Activated CD4-positive, alpha-beta T cell treated with anti-CD3 and anti-CD28 coated beads for 48 hours (primary cell): ENCODE measurements around the gene METTL14.

Experiments
- DNase-seq: peaks from one replicate; pipeline ENCODE4 v3.0.0-alpha.2; 2020

Gene METTL14

DNA sequence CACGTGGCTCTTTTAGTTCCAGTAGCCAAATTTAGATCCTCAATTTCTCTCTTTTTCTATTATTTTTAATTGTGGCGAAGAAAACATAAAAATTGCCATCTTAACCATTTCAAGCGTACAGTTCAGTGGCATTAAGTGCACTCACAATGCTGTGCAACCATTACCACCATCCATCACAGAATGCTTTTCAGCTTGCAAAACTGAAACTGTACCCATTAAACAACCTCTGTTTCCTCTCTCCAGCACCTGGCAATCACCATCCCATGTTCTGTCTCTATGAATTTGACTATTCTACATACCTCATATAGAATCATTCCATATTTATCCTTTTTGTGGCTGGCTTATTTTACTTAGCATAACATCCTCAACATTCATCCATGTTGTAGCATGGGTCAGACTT is 74.9 kb downstream of the METTL14 start:
- DNase-seq = no peak

DNA sequence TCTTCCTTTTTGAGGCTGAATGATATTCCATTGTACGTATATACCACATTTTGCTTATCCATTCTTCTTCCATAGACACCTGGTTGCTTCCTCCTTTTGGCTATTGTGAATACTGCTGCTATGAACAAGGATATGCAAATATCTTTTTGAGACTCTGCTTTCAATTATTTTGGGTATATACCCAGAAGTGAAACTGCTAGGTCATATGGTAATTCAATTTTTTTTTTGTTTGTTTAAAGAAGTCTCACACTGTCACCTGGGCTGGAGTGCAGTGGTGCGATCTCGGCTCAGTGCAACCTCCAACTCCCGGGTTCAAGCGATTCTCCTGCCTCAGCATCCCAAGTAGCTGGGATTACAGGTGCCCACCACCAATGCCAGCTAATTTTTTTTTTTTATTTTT is 75.3 kb downstream of the METTL14 start:
- DNase-seq = no peak

DNA sequence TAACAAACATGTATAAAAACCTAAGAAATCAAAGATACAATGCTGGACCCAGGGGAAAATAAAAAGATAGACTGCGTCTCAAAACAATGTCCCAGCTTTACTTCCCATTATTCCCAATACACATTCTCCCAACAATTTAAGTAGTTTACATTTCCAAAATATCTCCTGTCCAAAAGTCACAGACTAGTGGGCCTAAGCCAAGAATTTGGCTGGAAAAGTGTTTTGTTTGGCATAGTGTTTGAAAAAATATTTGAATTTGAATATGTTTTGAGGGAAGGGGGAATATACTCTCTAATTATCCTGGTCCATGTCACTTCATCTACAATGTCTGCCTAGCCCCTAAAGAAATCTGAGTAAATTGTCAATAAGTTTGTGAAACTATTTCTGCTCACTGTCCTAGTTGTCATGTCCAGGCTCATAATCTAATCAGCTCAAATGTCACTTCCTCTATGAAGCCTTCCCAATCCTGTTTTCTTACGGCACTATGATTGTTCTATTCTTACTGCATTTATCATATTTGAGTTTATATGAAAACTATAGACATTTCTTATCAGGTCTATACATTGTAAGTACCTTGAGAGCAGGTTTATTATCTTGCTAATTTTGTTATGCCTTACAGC is 76.3 kb downstream of the METTL14 start:
- no peak for DNase-seq

DNA sequence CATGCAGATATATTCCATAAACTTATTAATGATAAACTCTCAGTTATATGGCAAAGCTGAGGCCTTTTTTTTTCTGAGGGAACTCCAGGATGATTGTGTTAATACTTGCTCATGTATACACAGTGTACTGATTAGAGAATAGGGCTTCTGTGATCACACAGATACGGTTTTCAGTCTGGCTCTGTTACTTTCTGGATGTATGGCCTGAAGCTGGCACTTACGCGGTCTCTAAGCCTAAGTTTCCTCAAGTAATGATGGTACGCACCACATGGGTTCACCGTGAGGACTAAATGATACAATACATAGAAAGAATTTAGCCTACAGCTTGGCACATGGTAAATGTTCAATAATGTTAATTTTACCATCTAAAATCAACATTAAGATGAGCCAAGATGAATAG is 77.0 kb downstream of the METTL14 start:
- DNase-seq = no peak

DNA sequence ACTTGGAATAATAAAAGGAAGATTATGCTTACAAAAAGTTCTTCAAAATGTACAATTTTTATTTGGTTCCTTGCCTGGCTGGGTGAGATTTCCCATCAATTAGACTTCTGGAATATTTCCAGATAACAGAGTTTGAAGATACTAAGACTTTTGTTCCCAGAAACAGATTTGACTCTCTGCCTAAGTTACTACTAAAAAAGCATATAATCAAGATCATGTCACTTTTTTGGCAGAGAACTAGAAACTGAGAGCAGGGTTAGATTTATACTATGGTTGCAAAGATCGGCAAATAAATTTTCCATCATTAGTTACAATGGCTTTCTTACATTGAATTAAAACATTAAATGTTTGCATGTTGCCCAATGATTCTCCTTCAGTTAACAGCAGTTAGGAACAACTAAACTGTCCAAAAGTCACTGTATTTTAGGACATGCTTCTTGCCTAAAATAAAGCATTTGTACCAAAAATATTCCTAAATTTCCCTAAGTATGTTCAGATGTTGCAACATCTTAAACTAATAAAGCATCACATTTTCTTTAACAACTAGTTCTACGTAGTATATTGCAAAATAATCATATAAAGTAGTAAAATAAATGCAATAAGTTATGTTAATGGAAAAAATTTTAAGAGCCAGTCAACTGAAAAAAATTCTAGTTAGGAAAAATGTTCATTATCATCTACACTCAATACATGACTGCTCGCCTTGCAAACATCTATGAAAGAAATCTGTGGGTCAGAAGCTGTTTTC is 77.7 kb downstream of the METTL14 start:
- DNase-seq = no peak
